Measurements from ENCODE around the gene RBX1.

DNA sequence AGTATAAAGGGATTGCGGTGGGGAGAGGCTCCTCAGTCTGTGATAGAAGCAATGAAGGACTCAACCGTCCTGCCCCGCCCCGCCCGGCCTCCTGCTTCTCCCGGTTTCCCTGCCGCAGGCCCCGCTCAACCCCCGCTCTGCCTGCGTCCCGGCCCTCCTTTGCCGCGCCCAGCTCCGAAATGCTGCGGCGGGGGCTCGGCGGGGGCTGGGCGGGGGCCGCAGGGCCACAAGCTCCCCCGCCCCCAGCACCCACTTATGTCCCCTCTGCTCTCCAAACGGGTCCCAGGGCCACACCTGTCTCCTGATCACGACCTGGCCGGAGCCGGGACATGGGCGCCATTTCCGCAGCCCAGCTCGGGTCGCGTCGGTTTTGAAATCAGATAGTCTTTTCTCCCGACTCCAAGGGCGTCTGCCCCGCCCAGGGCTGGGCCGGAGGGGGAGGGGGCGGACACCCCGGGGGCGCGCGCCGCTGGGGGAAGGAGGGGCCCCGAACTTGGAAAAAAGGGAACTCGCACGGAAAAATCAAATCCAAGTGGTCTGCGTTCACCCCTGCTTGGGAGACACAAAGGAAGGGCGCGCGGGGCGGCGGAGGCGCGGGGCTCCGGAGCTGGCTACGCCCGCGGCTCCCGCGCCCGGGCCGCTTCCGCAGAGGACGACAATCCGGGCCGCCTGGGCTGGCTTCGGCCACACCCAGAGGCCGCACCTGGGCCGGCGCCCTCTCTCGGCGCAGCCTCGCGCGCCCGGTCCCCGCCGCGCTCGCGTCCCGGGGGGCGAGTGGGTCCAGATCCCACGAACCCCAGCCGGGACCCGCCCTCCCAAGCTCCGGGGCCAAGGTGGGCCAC lies 70.7 kb downstream of the RBX1 start:
- TF ChIP-seq EZH2 (IDR thresholded peaks at IDR 0.05): no peak
- TF ChIP-seq POLR2AphosphoS5 (IDR thresholded peaks at IDR 0.05; ENCODE audit: borderline replicate concordance, low read depth, low read length): peak; percentile 79

All from SK-N-MC (cell line).